ENCODE data around the gene WDR75.
"Not testable (repeated sequence)": the region's sequence is repeated elsewhere in the genome, so short reads cannot be mapped to it uniquely, and the experiment has no call there.

WDR75 gene

GRCh38 chr2:189424961-189425360 is 16.3 kb upstream of the WDR75 start:
- no peak overlapping the region for H3K4me3 ChIP-seq (ENCODE audit: low read depth, low read length)
- DNase-seq (ENCODE audit: low read depth), result no peak
- no peak for TF ChIP-seq CTCF (IDR thresholded peaks at IDR 0.05; ENCODE audit: insufficient read depth, low read depth, low read length, missing control alignments)

GRCh38 chr2:189425676-189426075 is 15.6 kb upstream of the WDR75 start:
- TF ChIP-seq CTCF (IDR thresholded peaks at IDR 0.05; ENCODE audit: insufficient read depth, low read depth, low read length, missing control alignments), result no peak
- DNase-seq (ENCODE audit: low read depth), result no peak
- no peak overlapping the region for H3K4me3 ChIP-seq (ENCODE audit: low read depth, low read length)

GRCh38 chr2:189426886-189427285 is 14.4 kb upstream of the WDR75 start:
- no peak for DNase-seq (ENCODE audit: low read depth)
- TF ChIP-seq CTCF (IDR thresholded peaks at IDR 0.05; ENCODE audit: insufficient read depth, low read depth, low read length, missing control alignments), result no peak
- no peak overlapping the region for H3K4me3 ChIP-seq (ENCODE audit: low read depth, low read length)

- DNase-seq (ENCODE audit: low read depth), result no peak
- H3K4me3 ChIP-seq (ENCODE audit: low read depth, low read length), result no peak overlapping the region
- no peak for TF ChIP-seq CTCF (IDR thresholded peaks at IDR 0.05; ENCODE audit: insufficient read depth, low read depth, low read length, missing control alignments)
These were observed 13.4 kb upstream of the WDR75 start for GRCh38 chr2:189427872-189428271.

- H3K4me3 ChIP-seq (ENCODE audit: low read depth, low read length); DNase-seq (ENCODE audit: low read depth): not testable (repeated sequence)
These were observed 10.8 kb upstream of the WDR75 start for GRCh38 chr2:189430448-189430847.

- not testable (repeated sequence) for H3K4me3 ChIP-seq (ENCODE audit: low read depth, low read length); DNase-seq (ENCODE audit: low read depth)
These were observed 5.5 kb upstream of the WDR75 start for GRCh38 chr2:189435803-189436202.

- H3K4me3 ChIP-seq (ENCODE audit: low read depth, low read length), result no peak overlapping the region
- DNase-seq (ENCODE audit: low read depth), result no peak
- no peak for TF ChIP-seq CTCF (IDR thresholded peaks at IDR 0.05; ENCODE audit: insufficient read depth, low read depth, low read length, missing control alignments)
These were observed 3.3 kb upstream of the WDR75 start for GRCh38 chr2:189437926-189438325.

GRCh38 chr2:189439342-189439741 is 1.9 kb upstream of the WDR75 start:
- no peak overlapping the region for H3K4me3 ChIP-seq (ENCODE audit: low read depth, low read length)
- no peak for DNase-seq (ENCODE audit: low read depth)
- no peak for TF ChIP-seq CTCF (IDR thresholded peaks at IDR 0.05; ENCODE audit: insufficient read depth, low read depth, low read length, missing control alignments)
